GM21737 (cell line): ENCODE data around the gene MTUS2.

Experiments used
- ATAC-seq: cut with Tn5 transposase; IDR thresholded peaks from one replicate; pipeline ENCODE4 v1.9.1; 2021; ENCODE audit warnings: mild to moderate bottlenecking, moderate library complexity; ENCODE audit not compliant: unreplicated experiment

Gene MTUS2

GRCh38 chr13:29436721-29437280, 616.7 kb downstream of the MTUS2 start:
- ATAC-seq = no peak

- ATAC-seq = no peak
Observed at GRCh38 chr13:29438769-29439168, 618.6 kb downstream of the MTUS2 start.

- no peak for ATAC-seq
Observed at GRCh38 chr13:29439601-29440388, 619.7 kb downstream of the MTUS2 start.

- ATAC-seq = no peak
Observed at GRCh38 chr13:29441306-29441705, 621.2 kb downstream of the MTUS2 start.

GRCh38 chr13:29446016-29446415, 625.9 kb downstream of the MTUS2 start:
- ATAC-seq = no peak

- ATAC-seq = no peak
Observed at GRCh38 chr13:29448174-29448573, 628.0 kb downstream of the MTUS2 start.

- ATAC-seq = no peak
Observed at GRCh38 chr13:29449726-29450125, 629.6 kb downstream of the MTUS2 start.

- ATAC-seq = no peak
Observed at GRCh38 chr13:29451976-29452375, 631.8 kb downstream of the MTUS2 start.

- ATAC-seq = no peak
Observed at GRCh38 chr13:29452773-29453616, 632.9 kb downstream of the MTUS2 start.

GRCh38 chr13:29453617-29454011, 633.5 kb downstream of the MTUS2 start:
- no peak for ATAC-seq

GRCh38 chr13:29454931-29455481, 634.9 kb downstream of the MTUS2 start:
- ATAC-seq = no peak

- no peak for ATAC-seq
Observed at GRCh38 chr13:29456419-29456818, 636.3 kb downstream of the MTUS2 start.

- ATAC-seq = no peak
Observed at GRCh38 chr13:29457299-29457698, 637.2 kb downstream of the MTUS2 start.

GRCh38 chr13:29458419-29458818, 638.3 kb downstream of the MTUS2 start:
- ATAC-seq = no peak

GRCh38 chr13:29459813-29460355, 639.7 kb downstream of the MTUS2 start:
- no peak for ATAC-seq

GRCh38 chr13:29464105-29464679, 644.1 kb downstream of the MTUS2 start:
- ATAC-seq = no peak

GRCh38 chr13:29465741-29466293, 645.7 kb downstream of the MTUS2 start:
- no peak for ATAC-seq

GRCh38 chr13:29471551-29471950, 651.4 kb downstream of the MTUS2 start:
- ATAC-seq = no peak

GRCh38 chr13:29472332-29472961, 652.3 kb downstream of the MTUS2 start:
- no peak for ATAC-seq

- no peak for ATAC-seq
Observed at GRCh38 chr13:29473166-29473565, 653.0 kb downstream of the MTUS2 start.
